ENCODE data around the gene GARIN1A.

Gene GARIN1A

DNA sequence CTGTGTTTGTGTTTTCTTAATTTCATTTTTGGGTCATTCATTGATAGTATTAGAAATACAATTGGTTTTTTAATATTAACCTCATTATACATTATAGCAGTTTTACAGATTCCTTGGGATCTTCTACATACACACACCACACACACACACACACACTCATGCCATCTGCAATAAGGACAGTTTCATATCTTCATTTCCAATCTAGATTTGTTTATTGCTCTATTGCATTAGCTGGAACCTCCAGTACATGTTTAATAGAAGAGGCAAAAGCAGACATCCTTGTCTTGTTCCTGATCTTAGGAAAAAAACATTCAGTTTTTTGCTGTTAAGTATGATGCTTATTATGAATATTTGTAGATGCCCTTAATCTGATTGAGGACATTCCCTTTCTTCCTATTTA, 49.3 kb downstream of the GARIN1A start:
- no peak for DNase-seq

Measured in suppressor macrophage treated with lipopolysaccharide for 4 hours (primary cell).